OCI-LY1 (cell line): ENCODE data around the gene TMEM119.

ENCODE experiments used
- H2AFZ ChIP-seq: fragments of 200-600 bp; sonication (generic), shearing (Covaris generic); 2 replicates; pipeline ENCODE4 v1.6.0; 2014; ENCODE audit warnings: antibody characterized with exemption, mild to moderate bottlenecking, low read length
- H3F3A ChIP-seq: fragments of 200-600 bp; sonication (generic), shearing (Covaris generic); 2 replicates; pipeline ENCODE4 v1.6.0; 2014; ENCODE audit warnings: mild to moderate bottlenecking, antibody characterized with exemption, low read length, moderate library complexity; ENCODE audit not compliant: insufficient read depth
- H3K27ac ChIP-seq: fragments of 200-600 bp; sonication (generic); 2 replicates; pipeline ENCODE4 v1.5.1; 2014; ENCODE audit warnings: low read length, mixed run types, mild to moderate bottlenecking, low read depth; ENCODE audit not compliant: poor library complexity, severe bottlenecking
- H3K27me3 ChIP-seq: fragments of 200-600 bp; sonication (generic); 2 replicates; pipeline ENCODE4 v1.6.0; 2014; ENCODE audit warnings: antibody characterized with exemption, mild to moderate bottlenecking, low read length, moderate library complexity; ENCODE audit not compliant: insufficient read depth
- H3K36me3 ChIP-seq: fragments of 200-600 bp; sonication (generic); 2 replicates; pipeline ENCODE4 v1.6.1; 2014; ENCODE audit warnings: mild to moderate bottlenecking, antibody characterized with exemption, low read length, moderate library complexity, mixed read lengths; ENCODE audit not compliant: insufficient read depth
- H3K4me1 ChIP-seq: fragments of 200-600 bp; sonication (generic); 2 replicates; pipeline ENCODE4 v1.5.1; 2014; ENCODE audit warnings: mild to moderate bottlenecking, low read length, moderate library complexity; ENCODE audit not compliant: insufficient read depth, severe bottlenecking
- H3K4me2 ChIP-seq: fragments of 200-600 bp; sonication (generic), shearing (Covaris generic); 2 replicates; pipeline ENCODE4 v1.6.1; 2014; ENCODE audit warnings: low read length
- H3K4me3 ChIP-seq: fragments of 200-600 bp; sonication (generic); 2 replicates; pipeline ENCODE4 v1.5.1; 2014; ENCODE audit warnings: low read length, low read depth, mild to moderate bottlenecking, mixed read lengths; ENCODE audit not compliant: poor library complexity, severe bottlenecking
- H3K79me2 ChIP-seq: fragments of 200-600 bp; shearing (Covaris generic); 2 replicates; pipeline ENCODE4 v1.6.1; 2016; ENCODE audit warnings: mixed run types, low read length, mixed read lengths; ENCODE audit not compliant: insufficient read depth
- H3K9ac ChIP-seq: fragments of 200-600 bp; sonication (generic), shearing (Covaris generic); 2 replicates; pipeline ENCODE4 v1.6.1; 2014; ENCODE audit warnings: mild to moderate bottlenecking, low read length, mixed read lengths
- H3K9me2 ChIP-seq: fragments of 200-600 bp; sonication (generic), shearing (Covaris generic); 2 replicates; pipeline ENCODE4 v1.6.1; 2014; ENCODE audit warnings: low read depth, mild to moderate bottlenecking, low read length, mixed read lengths
- H3K9me3 ChIP-seq: fragments of 200-600 bp; shearing (Covaris generic); 2 replicates; pipeline ENCODE4 v1.6.1; 2014; ENCODE audit warnings: low read length, mixed read lengths
- H4K20me1 ChIP-seq: fragments of 200-600 bp; sonication (generic), shearing (Covaris generic); 2 replicates; pipeline ENCODE4 v1.6.0; 2016; ENCODE audit warnings: mild to moderate bottlenecking, low read length; ENCODE audit not compliant: insufficient read depth
- EZH2 ChIP-seq: fragments of 200-600 bp; sonication (generic), shearing (Covaris generic); IDR thresholded peaks from 2 replicates; pipeline ENCODE4 v1.8.0; 2017; ENCODE audit warnings: borderline replicate concordance, mixed run types, mild to moderate bottlenecking, antibody characterized with exemption, low read length, moderate library complexity, mixed read lengths
- TF ChIP-seq, protein P1 (sequence below): fragments of 200-600 bp; sonication (generic), shearing (Covaris generic); IDR thresholded peaks from 2 replicates; pipeline ENCODE4 v1.5.1; 2017; ENCODE audit warnings: mild to moderate bottlenecking, antibody characterized with exemption, low read length, moderate library complexity, mixed read lengths

Gene TMEM119

GRCh38 chr12:108582978-108583770 lies 14.7 kb downstream of the TMEM119 start:
- no peak overlapping the region for H3K4me3 ChIP-seq
- H3K9me3 ChIP-seq: no peaks in the 10 kb centered on the region
- no peak overlapping the region for H3K9ac ChIP-seq
- H2AFZ ChIP-seq: no peak overlapping the region
- H3K36me3 ChIP-seq: no peaks in the 10 kb centered on the region
- no peaks in the 10 kb centered on the region for H3F3A ChIP-seq
- H3K4me1 ChIP-seq: no peaks in the 10 kb centered on the region
- H3K27me3 ChIP-seq: no peaks in the 10 kb centered on the region
- no peaks in the 10 kb centered on the region for H4K20me1 ChIP-seq
- H3K27ac ChIP-seq: no peak overlapping the region
- no peak overlapping the region for H3K4me2 ChIP-seq
- H3K79me2 ChIP-seq: no peaks in the 10 kb centered on the region
- no peaks in the 10 kb centered on the region for H3K9me2 ChIP-seq
- TF ChIP-seq, protein P1, sequence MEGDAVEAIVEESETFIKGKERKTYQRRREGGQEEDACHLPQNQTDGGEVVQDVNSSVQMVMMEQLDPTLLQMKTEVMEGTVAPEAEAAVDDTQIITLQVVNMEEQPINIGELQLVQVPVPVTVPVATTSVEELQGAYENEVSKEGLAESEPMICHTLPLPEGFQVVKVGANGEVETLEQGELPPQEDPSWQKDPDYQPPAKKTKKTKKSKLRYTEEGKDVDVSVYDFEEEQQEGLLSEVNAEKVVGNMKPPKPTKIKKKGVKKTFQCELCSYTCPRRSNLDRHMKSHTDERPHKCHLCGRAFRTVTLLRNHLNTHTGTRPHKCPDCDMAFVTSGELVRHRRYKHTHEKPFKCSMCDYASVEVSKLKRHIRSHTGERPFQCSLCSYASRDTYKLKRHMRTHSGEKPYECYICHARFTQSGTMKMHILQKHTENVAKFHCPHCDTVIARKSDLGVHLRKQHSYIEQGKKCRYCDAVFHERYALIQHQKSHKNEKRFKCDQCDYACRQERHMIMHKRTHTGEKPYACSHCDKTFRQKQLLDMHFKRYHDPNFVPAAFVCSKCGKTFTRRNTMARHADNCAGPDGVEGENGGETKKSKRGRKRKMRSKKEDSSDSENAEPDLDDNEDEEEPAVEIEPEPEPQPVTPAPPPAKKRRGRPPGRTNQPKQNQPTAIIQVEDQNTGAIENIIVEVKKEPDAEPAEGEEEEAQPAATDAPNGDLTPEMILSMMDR: no peak
- TF ChIP-seq EZH2: no peak

- H4K20me1 ChIP-seq: no peaks in the 10 kb centered on the region
Measured at GRCh38 chr12:108582509-108582908, 15.4 kb downstream of the TMEM119 start.

GRCh38 chr12:108581311-108582227 lies 16.3 kb downstream of the TMEM119 start:
- H4K20me1 ChIP-seq: no peaks in the 10 kb centered on the region
- H3K9me2 ChIP-seq: no peaks in the 10 kb centered on the region
- no peak overlapping the region for H3K4me3 ChIP-seq
- H2AFZ ChIP-seq: no peak overlapping the region
- no peaks in the 10 kb centered on the region for H3K27me3 ChIP-seq
- no peak overlapping the region for H3K27ac ChIP-seq
- H3K4me1 ChIP-seq: no peaks in the 10 kb centered on the region
- H3K9ac ChIP-seq: no peak overlapping the region
- no peaks in the 10 kb centered on the region for H3K79me2 ChIP-seq
- no peaks in the 10 kb centered on the region for H3K36me3 ChIP-seq
- no peak overlapping the region for H3K4me2 ChIP-seq
- TF ChIP-seq, protein P1: no peak
- TF ChIP-seq EZH2: no peak
- H3F3A ChIP-seq: no peaks in the 10 kb centered on the region
- no peaks in the 10 kb centered on the region for H3K9me3 ChIP-seq

More at GRCh38 chr12:108582509-108582908, 15.4 kb downstream of the TMEM119 start:
- Histone ChIP-seq H3K27me3 (no peaks in the 10 kb centered on the region), H3K4me1 (no peaks in the 10 kb centered on the region), H3F3A (no peaks in the 10 kb centered on the region), H3K9me3 (no peaks in the 10 kb centered on the region), H3K4me3 (no peak overlapping the region), H3K4me2 (no peak overlapping the region), H3K27ac (no peak overlapping the region), H2AFZ (no peak overlapping the region), H3K9me2 (no peaks in the 10 kb centered on the region), H3K79me2 (no peaks in the 10 kb centered on the region), H3K9ac (no peak overlapping the region), H3K36me3 (no peaks in the 10 kb centered on the region)
- TF ChIP-seq EZH2: no peak
- TF ChIP-seq, protein P1: no peak
